Trophoblast cell (in vitro differentiated cells and primary cell): ENCODE data around the gene MVP.
A peak's percentile ranks its signal among the peaks of the same experiment; 100 is the strongest.

Experiments
- DNase-seq, 2 donors: peaks; one replicate each; pipeline ENCODE4 v3.0.0-alpha.2; 2016
- H2AFZ ChIP-seq: 2 replicates; pipeline ENCODE4 v1.6.1; 2013; ENCODE audit warnings: low read length, moderate library complexity, mild to moderate bottlenecking; ENCODE audit not compliant: insufficient read depth, poor library complexity
- H2AK5ac ChIP-seq: 2 replicates; pipeline ENCODE4 v1.6.1; 2013; ENCODE audit warnings: mild to moderate bottlenecking, low read length
- H2BK120ac ChIP-seq: 2 replicates; pipeline ENCODE4 v1.6.1; 2013; ENCODE audit warnings: low read length, mild to moderate bottlenecking, moderate library complexity; ENCODE audit not compliant: insufficient read depth, poor library complexity
- H2BK12ac ChIP-seq: 2 replicates; pipeline ENCODE4 v1.6.1; 2013; ENCODE audit warnings: mild to moderate bottlenecking, low read length, moderate library complexity
- H2BK5ac ChIP-seq: 2 replicates; pipeline ENCODE4 v1.6.1; 2013; ENCODE audit warnings: low read length, low read depth, moderate library complexity, mild to moderate bottlenecking; ENCODE audit not compliant: poor library complexity
- H3K14ac ChIP-seq: 2 replicates; pipeline ENCODE4 v1.6.1; 2013; ENCODE audit warnings: mild to moderate bottlenecking, low read length
- H3K18ac ChIP-seq: 2 replicates; pipeline ENCODE4 v1.6.1; 2013; ENCODE audit warnings: mild to moderate bottlenecking, low read length
- H3K23ac ChIP-seq: 2 replicates; pipeline ENCODE4 v1.6.1; 2013; ENCODE audit warnings: low read length
- H3K27ac ChIP-seq: 2 replicates; pipeline ENCODE4 v1.5.1; 2013; ENCODE audit warnings: low read depth, mild to moderate bottlenecking, inconsistent platforms, low read length, moderate library complexity
- H3K27me3 ChIP-seq: 2 replicates; pipeline ENCODE4 v1.6.1; 2013; ENCODE audit warnings: inconsistent platforms, mild to moderate bottlenecking, low read length, moderate library complexity; ENCODE audit not compliant: insufficient read depth
- H3K36me3 ChIP-seq, 2 experiments: 1 replicate in 1 of 2; 2 replicates in 1 of 2; pipeline ENCODE4 v1.6.1; 2013; ENCODE audit warnings: low read length in 2 of 2, mild to moderate bottlenecking in 2 of 2, moderate library complexity in 1 of 2; ENCODE audit not compliant: insufficient read depth in 2 of 2, control insufficient read depth in 1 of 2
- H3K4ac ChIP-seq: 2 replicates; pipeline ENCODE4 v1.6.1; 2013; ENCODE audit warnings: low read depth, mild to moderate bottlenecking, low read length, moderate library complexity
- H3K4me1 ChIP-seq, 2 experiments: 1 replicate in 1 of 2; 2 replicates in 1 of 2; pipeline ENCODE4 v1.6.1; 2013; ENCODE audit warnings: low read length in 2 of 2, mild to moderate bottlenecking in 2 of 2, moderate library complexity in 1 of 2; ENCODE audit not compliant: insufficient read depth in 2 of 2, control insufficient read depth in 1 of 2
- H3K4me2 ChIP-seq: 2 replicates; pipeline ENCODE4 v1.6.1; 2013; ENCODE audit warnings: inconsistent platforms, mild to moderate bottlenecking, low read length, moderate library complexity
- H3K4me3 ChIP-seq: 2 replicates; pipeline ENCODE4 v1.5.1; 2013; ENCODE audit warnings: mild to moderate bottlenecking, low read depth, low read length, inconsistent platforms
- H3K79me1 ChIP-seq: one replicate; pipeline ENCODE4 v1.6.1; 2013; ENCODE audit warnings: low read length
- H3K79me2 ChIP-seq: 2 replicates; pipeline ENCODE4 v1.6.1; 2013; ENCODE audit warnings: low read length, mild to moderate bottlenecking; ENCODE audit not compliant: control insufficient read depth, insufficient read depth, poor library complexity
- H3K9ac ChIP-seq: 2 replicates; pipeline ENCODE4 v1.6.1; 2013; ENCODE audit warnings: mild to moderate bottlenecking, low read length
- H3K9me3 ChIP-seq: 2 replicates; pipeline ENCODE4 v1.6.1; 2013; ENCODE audit warnings: low read depth, mild to moderate bottlenecking, control low read depth, inconsistent platforms, low read length; ENCODE audit not compliant: insufficient read depth
- H4K12ac ChIP-seq: 2 replicates; pipeline ENCODE4 v1.6.1; 2013; ENCODE audit warnings: low read depth, mild to moderate bottlenecking, low read length, moderate library complexity
- H4K8ac ChIP-seq: 2 replicates; pipeline ENCODE4 v1.6.1; 2013; ENCODE audit warnings: low read depth, mild to moderate bottlenecking, low read length, moderate library complexity
- H4K91ac ChIP-seq: one replicate; pipeline ENCODE4 v1.6.1; 2013; ENCODE audit warnings: low read depth, mild to moderate bottlenecking, low read length, moderate library complexity
- WGBS: extraction: QIAGEN DNeasy Blood & Tissue Kit; methylation state at CpG from one replicate; pipeline ENCODE4 v1.1.7; 2013; ENCODE audit warnings: missing lambda C conversion rate; ENCODE audit not compliant: insufficient read length, insufficient coverage; ENCODE audit errors: extremely low coverage; 5-methylcytosine and 5-hydroxymethylcytosine counted together

MVP gene

DNA sequence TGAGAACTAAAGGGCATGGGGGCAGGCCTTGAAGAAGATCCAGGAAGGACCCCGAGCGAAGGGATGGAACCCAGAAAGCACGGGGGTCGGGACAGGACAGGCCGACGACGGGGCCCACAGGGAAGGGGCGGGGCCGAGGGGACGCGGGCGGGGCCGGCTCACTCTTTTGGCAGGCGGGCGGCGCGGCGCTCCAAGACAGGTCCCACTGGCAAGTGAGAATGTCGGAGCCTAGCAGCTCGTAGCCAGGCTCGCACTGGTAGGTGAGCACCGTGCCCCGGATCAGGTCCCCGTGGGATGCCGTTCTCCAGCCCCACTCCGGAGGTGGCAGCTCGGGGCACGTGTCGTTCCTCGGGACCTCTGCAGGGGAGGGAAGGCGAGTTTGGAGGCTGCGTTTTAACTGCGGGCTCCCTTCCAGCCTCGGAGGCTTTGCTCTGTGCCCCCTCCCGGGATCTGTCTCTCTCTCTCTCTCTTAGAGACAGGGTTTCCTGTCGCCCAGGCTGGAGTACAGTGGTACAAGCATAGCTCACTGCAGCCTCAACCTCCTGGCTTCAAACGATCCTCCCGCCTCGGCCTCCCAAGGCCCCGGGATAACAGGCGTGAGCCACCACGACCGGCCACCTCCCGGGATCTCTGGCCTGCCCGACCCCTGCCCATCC is 56.5 kb downstream of the MVP start:
- no peak overlapping the region for H3K27ac ChIP-seq
- H3K9ac ChIP-seq = no peak overlapping the region
- no peak overlapping the region for H3K4me3 ChIP-seq
- H2BK120ac ChIP-seq = no peak overlapping the region
- H3K23ac ChIP-seq = no peak overlapping the region
- H3K4me2 ChIP-seq = peak overlapping the region; percentile 30
- H3K27me3 ChIP-seq = peaks cover 18% of the 10 kb centered on the region
- H2BK5ac ChIP-seq = no peak overlapping the region
- peaks cover 5% of the 10 kb centered on the region for H3K9me3 ChIP-seq
- no peak overlapping the region for H3K4ac ChIP-seq
- H3K79me2 ChIP-seq = no peaks in the 10 kb centered on the region
- H4K8ac ChIP-seq = no peak overlapping the region
- no CpG with 5 or more reads among the region's 45 CpGs for WGBS
- no peak overlapping the region for H2AFZ ChIP-seq
- H4K12ac ChIP-seq = no peak overlapping the region
- H2AK5ac ChIP-seq = no peak overlapping the region
- no peaks in the 10 kb centered on the region for H3K79me1 ChIP-seq
- no peak overlapping the region for H3K14ac ChIP-seq
- peaks cover 0 to 4% of the 10 kb centered on the region in 2 experiments for H3K36me3 ChIP-seq
- no peak overlapping the region for H2BK12ac ChIP-seq
- peak in 1 of 2 donors; percentile 18 for DNase-seq
- H3K18ac ChIP-seq = no peak overlapping the region
- H3K4me1 ChIP-seq = peaks cover 0 to 3% of the 10 kb centered on the region in 2 experiments
- no peak overlapping the region for H4K91ac ChIP-seq

DNA sequence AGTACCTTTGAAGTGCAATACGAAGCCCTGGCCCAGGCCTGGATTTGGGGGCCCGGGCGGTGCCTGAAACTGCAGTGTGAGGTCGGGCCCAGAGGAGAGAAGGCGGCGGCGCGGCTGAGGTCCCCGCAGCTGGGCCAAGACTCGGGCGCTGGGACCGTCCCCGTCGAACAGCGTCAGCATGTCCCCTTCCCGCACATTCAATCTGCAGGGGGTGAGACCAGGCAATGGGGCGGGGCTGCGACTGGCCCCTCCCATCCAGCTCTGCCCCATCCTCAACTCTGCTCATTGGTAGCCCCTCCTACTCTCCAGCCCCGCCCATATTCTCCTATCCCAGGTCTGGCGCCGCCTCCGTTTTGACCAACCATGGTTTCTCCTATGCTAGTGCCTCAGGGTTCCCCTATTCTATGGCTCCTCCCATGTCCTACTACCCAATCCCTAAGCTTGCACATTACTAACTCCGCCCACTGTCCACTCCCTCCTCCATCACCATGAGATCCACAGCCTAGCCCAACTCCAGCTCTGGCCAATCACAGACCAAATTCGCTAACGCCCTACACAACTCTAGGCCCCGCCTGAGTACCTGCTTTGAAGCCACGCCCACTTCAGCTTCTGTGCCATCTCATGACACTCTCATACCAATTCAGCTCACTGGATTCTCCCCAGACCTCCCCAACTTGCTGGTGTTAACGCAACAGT is 57.2 kb downstream of the MVP start:
- H2BK12ac ChIP-seq = no peak overlapping the region

DNA sequence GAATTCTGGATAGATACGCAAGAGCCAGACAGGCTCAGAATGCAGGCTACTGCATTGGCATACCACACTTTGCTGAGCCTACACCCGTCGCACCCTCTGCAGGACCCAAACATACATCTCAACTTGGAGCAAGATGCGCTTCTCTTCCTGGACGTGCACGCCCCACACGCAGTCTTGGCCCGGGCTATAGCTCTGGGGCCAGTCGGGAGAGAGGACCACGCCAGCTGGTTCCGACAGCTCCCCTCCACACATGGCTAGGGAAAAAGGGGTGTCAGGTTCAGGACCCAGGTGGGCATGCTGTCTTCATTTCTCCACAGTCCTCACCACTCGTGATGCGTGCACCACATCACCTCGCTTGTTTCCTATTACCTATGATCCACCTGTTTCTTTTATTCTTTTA is 57.9 kb downstream of the MVP start:
- H4K12ac ChIP-seq = no peak overlapping the region
- no peak overlapping the region for H2AK5ac ChIP-seq
- H3K27me3 ChIP-seq = peaks cover 18% of the 10 kb centered on the region
- DNase-seq = no peak
- no peak overlapping the region for H3K23ac ChIP-seq
- no peak overlapping the region for H2AFZ ChIP-seq
- H3K9ac ChIP-seq = no peak overlapping the region
- peaks cover 0 to 3% of the 10 kb centered on the region in 2 experiments for H3K4me1 ChIP-seq
- H2BK5ac ChIP-seq = no peak overlapping the region
- no peak overlapping the region for H3K18ac ChIP-seq
- H3K4me2 ChIP-seq = no peak overlapping the region
- H3K14ac ChIP-seq = no peak overlapping the region
- peaks cover 0 to 4% of the 10 kb centered on the region in 2 experiments for H3K36me3 ChIP-seq
- H2BK120ac ChIP-seq = no peak overlapping the region
- peaks cover 5% of the 10 kb centered on the region for H3K9me3 ChIP-seq
- whole genome bisulfite sequencing = no CpG with 5 or more reads among the region's 14 CpGs
- H3K79me1 ChIP-seq = no peaks in the 10 kb centered on the region
- no peak overlapping the region for H3K27ac ChIP-seq
- no peak overlapping the region for H4K8ac ChIP-seq
- no peak overlapping the region for H3K4ac ChIP-seq
- H3K79me2 ChIP-seq = no peaks in the 10 kb centered on the region
- H3K4me3 ChIP-seq = no peak overlapping the region
- no peak overlapping the region for H2BK12ac ChIP-seq
- no peak overlapping the region for H4K91ac ChIP-seq

More for the DNA sequence above, 57.2 kb downstream of the MVP start:
- peaks cover 18% of the 10 kb centered on the region for H3K27me3 ChIP-seq
- H3K79me2 ChIP-seq = no peaks in the 10 kb centered on the region
- H3K9me3 ChIP-seq = peaks cover 5% of the 10 kb centered on the region
- no peak overlapping the region for H2BK120ac ChIP-seq
- H2AFZ ChIP-seq = no peak overlapping the region
- peaks cover 0 to 4% of the 10 kb centered on the region in 2 experiments for H3K36me3 ChIP-seq
- no peak overlapping the region for H3K9ac ChIP-seq
- H3K79me1 ChIP-seq = no peaks in the 10 kb centered on the region
- peak in 1 of 2 donors; percentile 31 for DNase-seq
- H4K8ac ChIP-seq = no peak overlapping the region
- no peak overlapping the region for H2AK5ac ChIP-seq
- no peak overlapping the region for H3K4ac ChIP-seq
- H3K4me2 ChIP-seq = no peak overlapping the region
- no peak overlapping the region for H2BK5ac ChIP-seq
- H4K91ac ChIP-seq = no peak overlapping the region
- no peak overlapping the region for H3K18ac ChIP-seq
- H3K4me3 ChIP-seq = no peak overlapping the region
- no peak overlapping the region for H3K14ac ChIP-seq
- no peak overlapping the region for H4K12ac ChIP-seq
- H3K27ac ChIP-seq = no peak overlapping the region
- no peak overlapping the region for H3K23ac ChIP-seq
- no CpG with 5 or more reads among the region's 28 CpGs for WGBS
- peaks cover 0 to 3% of the 10 kb centered on the region in 2 experiments for H3K4me1 ChIP-seq

DNA sequence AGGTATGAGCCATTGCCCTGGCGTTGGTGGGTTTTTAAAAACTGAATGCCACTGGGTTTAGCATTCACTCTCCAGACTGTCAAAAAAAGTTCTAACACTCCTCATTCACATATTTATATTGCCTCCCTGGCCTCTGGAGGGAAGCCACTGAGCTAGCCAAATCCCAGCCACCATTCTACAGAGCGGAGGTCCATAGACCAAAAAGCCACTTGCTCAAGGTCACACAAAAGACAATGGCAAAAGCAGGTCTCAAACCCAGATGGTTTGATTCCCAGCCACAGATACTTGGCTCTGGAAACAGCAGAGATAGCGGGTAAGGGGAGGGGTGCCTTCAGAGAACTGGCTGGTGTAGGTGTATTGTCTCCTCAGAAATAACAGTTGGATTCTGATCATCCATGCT is 60.8 kb downstream of the MVP start:
- no CpG with 5 or more reads among the region's 3 CpGs for WGBS
- no peak overlapping the region for H3K4me2 ChIP-seq

More for the DNA sequence above, 60.8 kb downstream of the MVP start:
- no peak overlapping the region for H3K4ac ChIP-seq
- peaks cover 0 to 3% of the 10 kb centered on the region in 2 experiments for H3K4me1 ChIP-seq
- H3K23ac ChIP-seq = no peak overlapping the region
- H3K9ac ChIP-seq = no peak overlapping the region
- DNase-seq = no peak
- peaks cover 0 to 4% of the 10 kb centered on the region in 2 experiments for H3K36me3 ChIP-seq
- no peak overlapping the region for H4K8ac ChIP-seq
- H3K4me3 ChIP-seq = no peak overlapping the region
- H2BK120ac ChIP-seq = no peak overlapping the region
- no peak overlapping the region for H3K27ac ChIP-seq
- H3K79me2 ChIP-seq = no peaks in the 10 kb centered on the region
- no peak overlapping the region for H4K91ac ChIP-seq
- no peak overlapping the region for H3K14ac ChIP-seq
- H3K27me3 ChIP-seq = peaks cover 16% of the 10 kb centered on the region
- no peak overlapping the region for H2AK5ac ChIP-seq
- H2BK12ac ChIP-seq = no peak overlapping the region
- peaks cover 4% of the 10 kb centered on the region for H3K9me3 ChIP-seq
- H3K18ac ChIP-seq = no peak overlapping the region
- H3K79me1 ChIP-seq = no peaks in the 10 kb centered on the region
- H4K12ac ChIP-seq = no peak overlapping the region
- H2BK5ac ChIP-seq = no peak overlapping the region
- H2AFZ ChIP-seq = no peak overlapping the region
